ENCODE data around the gene TNFRSF8. TPM values are rescaled to one million over a fixed set of nuclear protein-coding genes. Genes with fewer than 3 reads are reported as not detected.

Gene TNFRSF8
- total RNA-seq, 1 experiment from 2014 or later = 0.13 TPM

DNA sequence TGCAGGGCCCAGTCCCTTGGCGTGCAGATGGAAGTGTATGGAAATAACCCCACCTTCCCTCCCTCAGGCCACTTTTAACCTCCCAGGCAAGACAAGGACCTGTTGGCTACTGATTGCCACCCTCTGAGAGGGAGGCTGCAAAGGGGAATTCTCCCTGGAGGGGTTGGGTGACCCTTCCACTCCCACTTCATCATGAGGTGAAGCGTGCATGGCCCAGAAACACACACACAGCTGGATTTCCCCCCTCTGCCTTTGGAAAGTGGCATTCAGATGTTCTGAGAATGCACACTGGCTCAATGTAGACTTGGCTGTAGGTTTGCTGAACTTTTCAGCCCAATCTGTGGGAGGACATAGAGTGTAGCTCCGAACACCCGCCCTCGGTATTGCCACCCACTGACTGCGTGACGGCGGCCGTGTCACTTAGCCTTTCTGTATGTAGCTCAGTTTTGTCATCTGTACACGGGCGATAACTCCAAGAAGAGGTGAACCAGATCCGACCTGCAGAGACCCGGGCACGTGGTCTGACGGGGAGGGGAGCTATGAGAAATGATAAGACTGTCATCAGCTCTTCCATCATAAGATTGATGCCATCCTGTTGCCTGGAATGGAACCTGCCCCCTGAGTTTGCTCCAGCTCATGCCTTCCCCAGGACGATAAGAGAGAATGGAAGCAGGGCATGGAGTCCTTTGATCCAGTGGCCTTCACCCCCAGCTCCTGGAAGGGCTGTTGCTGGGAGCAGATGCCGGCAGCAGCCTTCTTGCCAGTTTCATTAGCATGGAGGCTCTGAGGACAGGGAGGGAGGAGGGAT is 24.5 kb upstream of the TNFRSF8 start:
- Histone ChIP-seq H3K27me3 (ENCODE audit: control insufficient read depth, insufficient read depth, low read length) (no peaks in the 10 kb centered on the region), H3K4me1 (ENCODE audit: control insufficient read depth, insufficient read depth, low read length) (peaks cover 26% of the 10 kb centered on the region), H3K4me3 (ENCODE audit: low read depth in 2 of 2, low read length in 2 of 2) (no peak overlapping the region), H3K27ac (ENCODE audit: low read length) (no peak overlapping the region), H3K36me3 (ENCODE audit: control insufficient read depth, insufficient read depth, low read length) (no peaks in the 10 kb centered on the region), H3K9me3 (ENCODE audit: control insufficient read depth, insufficient read depth, low read depth, low read length) (no peaks in the 10 kb centered on the region)
- POLR2A ChIA-PET = interaction anchor here (0.6 kb wide), 2 partner anchors 8 to 29 kb away, joined by 4 to 6 read pairs; no protein-coding TSS in a partner anchor
- in situ Hi-C loops (cut with HindIII; ENCODE audit: low pct_unique_long_range_greater_than_20kb, low sequenced_read_pairs) (no loop called here), intact Hi-C loops (cut with micrococcal nuclease; ENCODE audit: unreplicated experiment) (no loop called here)
- ATAC-seq = no peak
- no TSS peak for BruUV-seq (replicated peaks)
- DNase-seq (ENCODE audit: low read depth, low spot score) = no peak
- TF ChIP-seq, protein P1, sequence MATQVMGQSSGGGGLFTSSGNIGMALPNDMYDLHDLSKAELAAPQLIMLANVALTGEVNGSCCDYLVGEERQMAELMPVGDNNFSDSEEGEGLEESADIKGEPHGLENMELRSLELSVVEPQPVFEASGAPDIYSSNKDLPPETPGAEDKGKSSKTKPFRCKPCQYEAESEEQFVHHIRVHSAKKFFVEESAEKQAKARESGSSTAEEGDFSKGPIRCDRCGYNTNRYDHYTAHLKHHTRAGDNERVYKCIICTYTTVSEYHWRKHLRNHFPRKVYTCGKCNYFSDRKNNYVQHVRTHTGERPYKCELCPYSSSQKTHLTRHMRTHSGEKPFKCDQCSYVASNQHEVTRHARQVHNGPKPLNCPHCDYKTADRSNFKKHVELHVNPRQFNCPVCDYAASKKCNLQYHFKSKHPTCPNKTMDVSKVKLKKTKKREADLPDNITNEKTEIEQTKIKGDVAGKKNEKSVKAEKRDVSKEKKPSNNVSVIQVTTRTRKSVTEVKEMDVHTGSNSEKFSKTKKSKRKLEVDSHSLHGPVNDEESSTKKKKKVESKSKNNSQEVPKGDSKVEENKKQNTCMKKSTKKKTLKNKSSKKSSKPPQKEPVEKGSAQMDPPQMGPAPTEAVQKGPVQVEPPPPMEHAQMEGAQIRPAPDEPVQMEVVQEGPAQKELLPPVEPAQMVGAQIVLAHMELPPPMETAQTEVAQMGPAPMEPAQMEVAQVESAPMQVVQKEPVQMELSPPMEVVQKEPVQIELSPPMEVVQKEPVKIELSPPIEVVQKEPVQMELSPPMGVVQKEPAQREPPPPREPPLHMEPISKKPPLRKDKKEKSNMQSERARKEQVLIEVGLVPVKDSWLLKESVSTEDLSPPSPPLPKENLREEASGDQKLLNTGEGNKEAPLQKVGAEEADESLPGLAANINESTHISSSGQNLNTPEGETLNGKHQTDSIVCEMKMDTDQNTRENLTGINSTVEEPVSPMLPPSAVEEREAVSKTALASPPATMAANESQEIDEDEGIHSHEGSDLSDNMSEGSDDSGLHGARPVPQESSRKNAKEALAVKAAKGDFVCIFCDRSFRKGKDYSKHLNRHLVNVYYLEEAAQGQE (IDR thresholded peaks at IDR 0.05; ENCODE audit: insufficient read depth in 1 of 2, low read depth in 2 of 2, low read length in 1 of 2) = no peak
- TF ChIP-seq TCF7L2 (IDR thresholded peaks at IDR 0.05; ENCODE audit: low read depth, low read length) (no peak), SIN3A (IDR thresholded peaks at IDR 0.05; ENCODE audit: borderline replicate concordance, insufficient read depth, low read depth, low read length) (no peak), POLR2AphosphoS5 (IDR thresholded peaks at IDR 0.05; ENCODE audit: low read depth, low read length) (no peak)
- TF ChIP-seq, protein P2, sequence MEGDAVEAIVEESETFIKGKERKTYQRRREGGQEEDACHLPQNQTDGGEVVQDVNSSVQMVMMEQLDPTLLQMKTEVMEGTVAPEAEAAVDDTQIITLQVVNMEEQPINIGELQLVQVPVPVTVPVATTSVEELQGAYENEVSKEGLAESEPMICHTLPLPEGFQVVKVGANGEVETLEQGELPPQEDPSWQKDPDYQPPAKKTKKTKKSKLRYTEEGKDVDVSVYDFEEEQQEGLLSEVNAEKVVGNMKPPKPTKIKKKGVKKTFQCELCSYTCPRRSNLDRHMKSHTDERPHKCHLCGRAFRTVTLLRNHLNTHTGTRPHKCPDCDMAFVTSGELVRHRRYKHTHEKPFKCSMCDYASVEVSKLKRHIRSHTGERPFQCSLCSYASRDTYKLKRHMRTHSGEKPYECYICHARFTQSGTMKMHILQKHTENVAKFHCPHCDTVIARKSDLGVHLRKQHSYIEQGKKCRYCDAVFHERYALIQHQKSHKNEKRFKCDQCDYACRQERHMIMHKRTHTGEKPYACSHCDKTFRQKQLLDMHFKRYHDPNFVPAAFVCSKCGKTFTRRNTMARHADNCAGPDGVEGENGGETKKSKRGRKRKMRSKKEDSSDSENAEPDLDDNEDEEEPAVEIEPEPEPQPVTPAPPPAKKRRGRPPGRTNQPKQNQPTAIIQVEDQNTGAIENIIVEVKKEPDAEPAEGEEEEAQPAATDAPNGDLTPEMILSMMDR (IDR thresholded peaks at IDR 0.05) = no peak
- CTCF ChIA-PET = interaction anchor here (0.6 kb wide), 2 partner anchors 12 to 85 kb away, joined by 3 to 4 read pairs; no protein-coding TSS in a partner anchor

DNA sequence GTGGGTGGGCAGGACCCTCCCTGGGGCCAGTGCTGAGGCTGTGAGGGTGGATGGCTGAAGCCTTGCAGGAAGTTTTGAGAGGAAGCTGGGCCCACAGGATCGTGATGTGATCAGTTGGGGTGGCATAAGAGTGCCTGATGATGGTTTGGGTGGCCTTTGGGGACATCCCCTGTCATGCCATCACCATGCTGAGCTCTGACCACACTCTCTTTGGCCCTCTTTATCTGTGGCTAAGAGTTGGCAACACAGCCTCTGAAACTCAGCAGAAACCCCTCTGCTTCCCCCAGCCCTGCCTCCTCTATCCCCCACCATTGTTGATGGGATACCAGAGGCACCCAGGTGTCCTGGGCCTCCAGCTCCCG is 24.0 kb upstream of the TNFRSF8 start:
- CTCF ChIA-PET = interaction anchor here (0.6 kb wide), 1 partner anchor 10 kb away, joined by 3 read pairs; no protein-coding TSS in a partner anchor

More for the DNA sequence above, 24.0 kb upstream of the TNFRSF8 start:
- no peaks in the 10 kb centered on the region for H3K9me3 ChIP-seq (ENCODE audit: control insufficient read depth, insufficient read depth, low read depth, low read length)
- ATAC-seq = no peak
- H3K27me3 ChIP-seq (ENCODE audit: control insufficient read depth, insufficient read depth, low read length) = no peaks in the 10 kb centered on the region
- H3K4me3 ChIP-seq (ENCODE audit: low read depth in 2 of 2, low read length in 2 of 2) = no peak overlapping the region
- POLR2A ChIA-PET = no interaction called here
- no peak for TF ChIP-seq SIN3A (IDR thresholded peaks at IDR 0.05; ENCODE audit: borderline replicate concordance, insufficient read depth, low read depth, low read length)
- no peak for TF ChIP-seq POLR2AphosphoS5 (IDR thresholded peaks at IDR 0.05; ENCODE audit: low read depth, low read length)
- TF ChIP-seq, protein P2 (IDR thresholded peaks at IDR 0.05) = no peak
- no peak for TF ChIP-seq TCF7L2 (IDR thresholded peaks at IDR 0.05; ENCODE audit: low read depth, low read length)
- TF ChIP-seq, protein P1 (IDR thresholded peaks at IDR 0.05; ENCODE audit: insufficient read depth in 1 of 2, low read depth in 2 of 2, low read length in 1 of 2) = no peak
- H3K36me3 ChIP-seq (ENCODE audit: control insufficient read depth, insufficient read depth, low read length) = no peaks in the 10 kb centered on the region
- in situ Hi-C loops (cut with HindIII; ENCODE audit: low pct_unique_long_range_greater_than_20kb, low sequenced_read_pairs) = no loop called here
- H3K4me1 ChIP-seq (ENCODE audit: control insufficient read depth, insufficient read depth, low read length) = peaks cover 26% of the 10 kb centered on the region
- no peak for DNase-seq (ENCODE audit: low read depth, low spot score)
- H3K27ac ChIP-seq (ENCODE audit: low read length) = no peak overlapping the region
- BruUV-seq (replicated peaks) = no TSS peak
- intact Hi-C loops (cut with micrococcal nuclease; ENCODE audit: unreplicated experiment) = no loop called here

All from Panc1 (cell line).